RWPE2 (cell line): ENCODE data around the gene NKAIN2.

Experiments used
- ATAC-seq: fragments of 200-7000 bp; cut with Tn5 transposase; 3 replicates; pipeline ENCODE4 v1.9.1; 2021; ENCODE audit warnings: low read depth
- DNase-seq: peaks from one replicate; pipeline ENCODE4 v3.0.0-alpha.2; 2020; ENCODE audit warnings: low spot score
- H3K27ac ChIP-seq: fragments of 450-650 bp; 2 replicates; pipeline ENCODE4 v1.5.1; 2017; ENCODE audit warnings: mild to moderate bottlenecking; ENCODE audit not compliant: poor library complexity, severe bottlenecking
- H3K27me3 ChIP-seq: fragments of 250-450 bp; sonication (Bioruptor Pico); 2 replicates; pipeline ENCODE4 v1.5.1; 2021; ENCODE audit warnings: mild to moderate bottlenecking, moderate library complexity; ENCODE audit not compliant: insufficient read depth, poor library complexity, severe bottlenecking
- H3K36me3 ChIP-seq: fragments of 250-450 bp; sonication (Bioruptor Pico); 2 replicates; pipeline ENCODE4 v1.5.1; 2020; ENCODE audit warnings: low read depth, mild to moderate bottlenecking, moderate library complexity
- H3K4me1 ChIP-seq: fragments of 250-450 bp; sonication (Bioruptor Pico); 2 replicates; pipeline ENCODE4 v1.5.1; 2021; ENCODE audit warnings: mild to moderate bottlenecking, moderate library complexity; ENCODE audit not compliant: insufficient read depth, poor library complexity, severe bottlenecking
- H3K4me3 ChIP-seq: fragments of 250-450 bp; sonication (Bioruptor Pico); 2 replicates; pipeline ENCODE4 v1.5.1; 2021; ENCODE audit warnings: mild to moderate bottlenecking, moderate library complexity; ENCODE audit not compliant: severe bottlenecking
- H3K9me3 ChIP-seq: fragments of 250-450 bp; sonication (Bioruptor Pico); 2 replicates; pipeline ENCODE4 v1.5.1; 2021; ENCODE audit warnings: mild to moderate bottlenecking, moderate library complexity; ENCODE audit not compliant: severe bottlenecking
- TF ChIP-seq, protein P1 (sequence below): fragments of 450-650 bp; IDR thresholded peaks from one replicate; pipeline ENCODE4 v1.5.1; 2017; ENCODE audit warnings: mild to moderate bottlenecking, moderate library complexity; ENCODE audit not compliant: poor library complexity, severe bottlenecking

The NKAIN2 gene

DNA sequence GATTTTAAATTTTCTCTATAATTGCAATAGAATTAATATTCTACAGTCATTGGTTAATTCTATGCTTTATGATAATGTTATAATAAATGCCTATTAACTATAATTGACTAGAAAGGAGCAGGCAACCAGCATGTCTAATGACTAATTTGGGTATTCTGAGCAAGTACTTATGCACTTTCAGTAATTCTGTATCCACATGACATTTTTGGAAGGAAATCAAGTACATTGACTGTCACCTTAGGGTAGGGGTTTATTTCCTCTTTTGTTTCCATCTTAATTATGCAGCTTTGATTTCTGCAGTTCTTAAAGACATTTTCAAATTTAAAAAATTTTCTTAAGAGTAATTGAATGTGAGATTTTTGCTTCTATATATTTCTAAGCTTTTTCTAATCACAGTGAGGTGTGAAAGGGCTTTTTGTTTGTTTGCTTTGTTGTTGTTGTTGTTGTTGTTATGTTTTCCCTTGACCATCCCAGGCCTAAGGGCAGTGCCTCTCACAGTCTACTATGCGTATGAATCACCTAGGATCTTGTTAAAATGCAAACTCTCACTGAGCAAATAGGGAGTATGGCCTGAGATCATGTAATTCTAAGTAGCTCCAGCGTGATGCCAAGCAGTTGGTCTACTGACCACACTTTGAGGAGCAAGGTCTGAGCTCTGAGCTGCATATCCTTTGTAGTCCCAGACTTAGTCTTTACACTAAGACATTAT is 691.4 kb downstream of the NKAIN2 start:
- Histone ChIP-seq H3K9me3 (no peaks in the 10 kb centered on the region), H3K36me3 (no peaks in the 10 kb centered on the region), H3K27me3 (no peaks in the 10 kb centered on the region), H3K4me1 (no peaks in the 10 kb centered on the region), H3K27ac (no peak overlapping the region), H3K4me3 (no peak overlapping the region)
- TF ChIP-seq, protein P1, sequence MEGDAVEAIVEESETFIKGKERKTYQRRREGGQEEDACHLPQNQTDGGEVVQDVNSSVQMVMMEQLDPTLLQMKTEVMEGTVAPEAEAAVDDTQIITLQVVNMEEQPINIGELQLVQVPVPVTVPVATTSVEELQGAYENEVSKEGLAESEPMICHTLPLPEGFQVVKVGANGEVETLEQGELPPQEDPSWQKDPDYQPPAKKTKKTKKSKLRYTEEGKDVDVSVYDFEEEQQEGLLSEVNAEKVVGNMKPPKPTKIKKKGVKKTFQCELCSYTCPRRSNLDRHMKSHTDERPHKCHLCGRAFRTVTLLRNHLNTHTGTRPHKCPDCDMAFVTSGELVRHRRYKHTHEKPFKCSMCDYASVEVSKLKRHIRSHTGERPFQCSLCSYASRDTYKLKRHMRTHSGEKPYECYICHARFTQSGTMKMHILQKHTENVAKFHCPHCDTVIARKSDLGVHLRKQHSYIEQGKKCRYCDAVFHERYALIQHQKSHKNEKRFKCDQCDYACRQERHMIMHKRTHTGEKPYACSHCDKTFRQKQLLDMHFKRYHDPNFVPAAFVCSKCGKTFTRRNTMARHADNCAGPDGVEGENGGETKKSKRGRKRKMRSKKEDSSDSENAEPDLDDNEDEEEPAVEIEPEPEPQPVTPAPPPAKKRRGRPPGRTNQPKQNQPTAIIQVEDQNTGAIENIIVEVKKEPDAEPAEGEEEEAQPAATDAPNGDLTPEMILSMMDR, result no peak
- no peak for DNase-seq
- no peak for ATAC-seq

DNA sequence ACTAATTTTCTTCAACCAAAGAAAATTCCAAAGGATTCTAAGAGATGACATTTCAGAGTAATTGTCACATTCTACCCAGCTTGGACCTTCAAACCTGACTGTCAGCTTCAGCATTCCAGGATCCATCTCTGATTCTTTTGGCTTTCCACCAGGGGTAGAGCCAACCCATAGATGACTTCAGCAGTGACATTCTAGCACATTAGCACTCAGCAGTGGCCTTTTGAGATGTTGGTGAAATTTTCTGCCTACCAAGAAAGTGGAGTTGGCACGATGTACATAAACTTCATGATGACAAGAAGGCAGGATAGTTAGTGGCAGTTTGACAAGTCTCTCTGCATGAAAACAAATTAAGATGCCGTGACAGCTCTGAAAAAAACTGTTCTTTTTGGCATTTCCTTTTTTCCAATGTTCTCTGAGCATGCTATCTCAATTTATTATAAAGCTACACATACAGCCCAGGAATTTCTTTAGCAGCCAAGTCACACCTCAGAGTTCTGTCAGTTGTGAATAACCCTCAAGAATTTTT is 692.1 kb downstream of the NKAIN2 start:
- no peak overlapping the region for H3K27ac ChIP-seq
- ATAC-seq, result no peak
- DNase-seq, result no peak
- H3K4me1 ChIP-seq, result no peaks in the 10 kb centered on the region
- H3K27me3 ChIP-seq, result no peaks in the 10 kb centered on the region
- H3K4me3 ChIP-seq, result no peak overlapping the region
- no peaks in the 10 kb centered on the region for H3K36me3 ChIP-seq
- H3K9me3 ChIP-seq, result no peaks in the 10 kb centered on the region
- TF ChIP-seq, protein P1, result no peak

DNA sequence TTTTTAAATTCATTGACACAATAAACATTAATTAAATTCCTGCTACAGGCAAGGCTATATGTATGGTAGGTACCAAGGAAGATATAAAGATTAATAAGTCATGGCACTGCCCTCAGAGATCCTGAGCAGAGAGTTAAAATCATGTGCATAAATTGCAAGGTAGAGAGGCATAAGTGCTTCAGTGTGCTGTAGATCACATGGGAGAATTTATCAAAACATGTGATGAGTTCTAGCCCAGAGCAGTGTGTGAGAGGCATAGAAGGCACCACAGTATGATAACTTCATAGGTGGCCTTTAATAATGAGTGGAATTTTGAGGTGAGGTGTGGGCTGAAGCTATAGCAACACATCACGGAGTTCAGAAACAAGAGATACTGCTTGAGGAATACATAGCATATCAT is 692.7 kb downstream of the NKAIN2 start:
- Histone ChIP-seq H3K4me3 (no peak overlapping the region), H3K27ac (no peak overlapping the region), H3K9me3 (no peaks in the 10 kb centered on the region), H3K27me3 (no peaks in the 10 kb centered on the region), H3K36me3 (no peaks in the 10 kb centered on the region), H3K4me1 (no peaks in the 10 kb centered on the region)
- TF ChIP-seq, protein P1, result no peak
- ATAC-seq (no peak), DNase-seq (no peak)

DNA sequence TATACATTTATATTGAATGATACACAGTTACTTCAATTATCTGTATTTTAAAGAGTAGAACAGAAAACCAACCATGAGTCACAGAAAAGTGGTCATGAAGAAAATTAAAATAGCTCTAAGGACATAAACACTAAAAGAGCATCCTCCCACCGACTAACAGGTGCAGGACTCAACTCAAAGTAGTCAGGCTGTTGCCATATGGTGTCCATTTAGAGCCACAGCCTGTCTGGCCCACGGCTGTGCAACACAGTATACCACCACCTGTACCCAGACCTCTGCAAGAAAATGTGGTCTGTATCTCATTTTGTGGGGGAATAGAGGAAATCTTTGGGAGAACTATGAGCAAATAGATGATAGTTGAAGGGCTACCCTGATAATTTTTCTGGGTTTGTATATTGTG is 708.8 kb downstream of the NKAIN2 start:
- Histone ChIP-seq H3K4me3 (no peak overlapping the region), H3K9me3 (no peaks in the 10 kb centered on the region), H3K4me1 (no peaks in the 10 kb centered on the region), H3K36me3 (no peaks in the 10 kb centered on the region), H3K27me3 (no peaks in the 10 kb centered on the region), H3K27ac (no peak overlapping the region)
- DNase-seq (no peak), ATAC-seq (no peak)
- TF ChIP-seq, protein P1, result no peak

DNA sequence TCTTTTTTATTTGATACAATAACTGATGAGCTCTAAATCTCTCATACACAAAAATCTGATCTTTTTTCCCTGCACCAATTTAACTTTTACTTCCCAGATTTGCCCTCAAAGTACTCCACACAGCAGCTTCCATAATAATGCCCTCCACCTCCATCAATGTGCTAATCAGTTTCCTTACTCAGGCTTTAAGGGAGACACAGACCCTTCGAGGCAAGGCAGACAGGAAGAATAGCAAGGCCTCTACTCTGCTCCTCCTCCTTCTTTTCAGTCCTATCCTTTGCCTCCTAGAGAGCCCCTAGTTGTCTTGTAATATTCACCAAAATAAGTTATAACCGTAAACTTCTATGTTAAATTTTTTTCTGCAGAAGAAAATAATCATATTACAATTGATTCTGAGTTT is 713.7 kb downstream of the NKAIN2 start:
- ATAC-seq (no peak), DNase-seq (no peak)
- TF ChIP-seq, protein P1, result no peak

More for the DNA sequence above, 713.7 kb downstream of the NKAIN2 start:
- Histone ChIP-seq H3K4me1 (no peaks in the 10 kb centered on the region), H3K4me3 (no peak overlapping the region), H3K36me3 (no peaks in the 10 kb centered on the region), H3K9me3 (no peaks in the 10 kb centered on the region), H3K27ac (no peak overlapping the region), H3K27me3 (no peaks in the 10 kb centered on the region)
